ENCODE measurements around the gene AGAP5. TPM values are rescaled to one million over a fixed set of nuclear protein-coding genes. Genes with fewer than 3 reads are reported as not detected.

AGAP5 gene
- polyA plus RNA-seq, 1 of the 3 experiments (the other 2 are of a cell fraction): 3.8 TPM

DNA sequence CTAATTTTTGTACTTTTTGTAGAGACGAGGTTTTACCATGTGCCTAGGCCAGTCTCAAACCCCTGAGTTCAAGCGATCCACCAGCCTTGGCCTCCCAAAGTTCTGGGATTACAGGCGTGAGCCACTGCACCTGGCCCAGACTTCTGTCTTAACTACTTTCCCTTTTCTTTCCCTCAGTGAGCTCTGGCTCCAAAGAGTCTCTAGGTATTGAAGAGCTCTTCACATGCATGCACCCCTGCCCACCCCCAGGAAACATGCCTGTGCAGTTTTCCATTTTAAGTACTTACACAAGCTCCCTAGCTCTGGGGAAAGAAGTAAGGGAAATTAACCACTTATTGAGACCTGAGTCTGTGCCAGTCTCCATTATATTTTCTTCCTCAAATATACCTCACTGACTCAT lies 58.6 kb downstream of the AGAP5 start:
- H2AFZ ChIP-seq (ENCODE audit: low read depth): no peak overlapping the region
- POLR2A ChIA-PET: no interaction called here
- H3K9ac ChIP-seq: no peak overlapping the region
- no peaks in the 10 kb centered on the region for H3K79me2 ChIP-seq (ENCODE audit: insufficient read depth)
- H3K4me2 ChIP-seq: no peak overlapping the region
- no peaks in the 10 kb centered on the region for H3K9me3 ChIP-seq
- H3F3A ChIP-seq (replicated peaks; ENCODE audit: insufficient read depth): peaks cover under 1% of the 10 kb centered on the region
- DNase-seq: no peak
- no peaks in the 10 kb centered on the region for H3K4me1 ChIP-seq (ENCODE audit: control insufficient read depth in 1 of 2, insufficient read depth in 2 of 2, low read depth in 1 of 2, low read length in 1 of 2)
- no peaks in the 10 kb centered on the region for H4K20me1 ChIP-seq (ENCODE audit: insufficient read depth)
- H3K27ac ChIP-seq (ENCODE audit: low read depth in 2 of 2, low read length in 1 of 2): no peak overlapping the region
- H3K27me3 ChIP-seq (ENCODE audit: insufficient read depth): no peaks in the 10 kb centered on the region
- no peaks in the 10 kb centered on the region for H3K36me3 ChIP-seq (replicated peaks in 1 of 2; ENCODE audit: control insufficient read depth in 1 of 2, insufficient read depth in 2 of 2, low read length in 1 of 2)
- no peak for TF ChIP-seq FOSL2 (IDR thresholded peaks at IDR 0.05; ENCODE audit: borderline replicate concordance, low read depth)
- TF ChIP-seq, protein P1, sequence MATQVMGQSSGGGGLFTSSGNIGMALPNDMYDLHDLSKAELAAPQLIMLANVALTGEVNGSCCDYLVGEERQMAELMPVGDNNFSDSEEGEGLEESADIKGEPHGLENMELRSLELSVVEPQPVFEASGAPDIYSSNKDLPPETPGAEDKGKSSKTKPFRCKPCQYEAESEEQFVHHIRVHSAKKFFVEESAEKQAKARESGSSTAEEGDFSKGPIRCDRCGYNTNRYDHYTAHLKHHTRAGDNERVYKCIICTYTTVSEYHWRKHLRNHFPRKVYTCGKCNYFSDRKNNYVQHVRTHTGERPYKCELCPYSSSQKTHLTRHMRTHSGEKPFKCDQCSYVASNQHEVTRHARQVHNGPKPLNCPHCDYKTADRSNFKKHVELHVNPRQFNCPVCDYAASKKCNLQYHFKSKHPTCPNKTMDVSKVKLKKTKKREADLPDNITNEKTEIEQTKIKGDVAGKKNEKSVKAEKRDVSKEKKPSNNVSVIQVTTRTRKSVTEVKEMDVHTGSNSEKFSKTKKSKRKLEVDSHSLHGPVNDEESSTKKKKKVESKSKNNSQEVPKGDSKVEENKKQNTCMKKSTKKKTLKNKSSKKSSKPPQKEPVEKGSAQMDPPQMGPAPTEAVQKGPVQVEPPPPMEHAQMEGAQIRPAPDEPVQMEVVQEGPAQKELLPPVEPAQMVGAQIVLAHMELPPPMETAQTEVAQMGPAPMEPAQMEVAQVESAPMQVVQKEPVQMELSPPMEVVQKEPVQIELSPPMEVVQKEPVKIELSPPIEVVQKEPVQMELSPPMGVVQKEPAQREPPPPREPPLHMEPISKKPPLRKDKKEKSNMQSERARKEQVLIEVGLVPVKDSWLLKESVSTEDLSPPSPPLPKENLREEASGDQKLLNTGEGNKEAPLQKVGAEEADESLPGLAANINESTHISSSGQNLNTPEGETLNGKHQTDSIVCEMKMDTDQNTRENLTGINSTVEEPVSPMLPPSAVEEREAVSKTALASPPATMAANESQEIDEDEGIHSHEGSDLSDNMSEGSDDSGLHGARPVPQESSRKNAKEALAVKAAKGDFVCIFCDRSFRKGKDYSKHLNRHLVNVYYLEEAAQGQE (IDR thresholded peaks at IDR 0.05; ENCODE audit: low read depth, low read length): no peak
- TF ChIP-seq MAX (IDR thresholded peaks at IDR 0.05; ENCODE audit: low read depth): no peak
- no peak for TF ChIP-seq SMC3 (IDR thresholded peaks at IDR 0.05; ENCODE audit: low read depth, low read length)
- TF ChIP-seq YY1 (IDR thresholded peaks at IDR 0.05; ENCODE audit: low read depth): no peak
- TF ChIP-seq RCOR1 (IDR thresholded peaks at IDR 0.05; ENCODE audit: low read length): no peak
- no peak for TF ChIP-seq FOXM1 (IDR thresholded peaks at IDR 0.05; ENCODE audit: low read depth)
- no peak for TF ChIP-seq FOXJ3 (CRISPR knock-in tag; IDR thresholded peaks at IDR 0.05)
- no peak for TF ChIP-seq IRF3 (IDR thresholded peaks at IDR 0.05; ENCODE audit: low read depth, low read length)
- no peak for TF ChIP-seq SIN3A (IDR thresholded peaks at IDR 0.05; ENCODE audit: borderline replicate concordance, low read depth, low read length)
- no peak for TF ChIP-seq RXRA (IDR thresholded peaks at IDR 0.05; ENCODE audit: borderline replicate concordance, low read depth)
- no peak for TF ChIP-seq USF1 (IDR thresholded peaks at IDR 0.05; ENCODE audit: borderline replicate concordance, low read depth)
- no peak for TF ChIP-seq GABPA (IDR thresholded peaks at IDR 0.05; ENCODE audit: low read depth)
- no peak for TF ChIP-seq GATA2 (CRISPR knock-in tag; IDR thresholded peaks at IDR 0.05)
- no peak for TF ChIP-seq NRF1 (IDR thresholded peaks at IDR 0.05; ENCODE audit: low read depth, low read length)
- no peak for TF ChIP-seq RFX5 (IDR thresholded peaks at IDR 0.05; ENCODE audit: low read length)
- no peak for TF ChIP-seq CHD2 (IDR thresholded peaks at IDR 0.05; ENCODE audit: low read length, partially characterized antibody)
- TF ChIP-seq USF2 (IDR thresholded peaks at IDR 0.05; ENCODE audit: borderline replicate concordance, low read depth, low read length): no peak
- TF ChIP-seq TCF12 (IDR thresholded peaks at IDR 0.05): no peak
- no peak overlapping the region for H3K4me3 ChIP-seq (ENCODE audit: low read depth in 2 of 2, low read length in 1 of 2)
- H3K9me2 ChIP-seq: no peaks in the 10 kb centered on the region
- CTCF ChIA-PET: interaction anchor here (1.5 to 17.2 kb wide), 2 partner anchors 110 to 376 kb away, joined by 4 to 216 read pairs; no protein-coding TSS in a partner anchor
- WGBS (ENCODE audit: low lambda C conversion rate): 71% methylated on average over 3 of the region's 3 CpGs
